ENCODE measurements around the gene KIAA1217.

- no peak for TF ChIP-seq CTCF (conservative IDR thresholded peaks at IDR 0.05 in 1 of 2, IDR thresholded peaks at IDR 0.05 in 1 of 2; ENCODE audit: extremely low read depth in 1 of 2, insufficient read depth in 1 of 2, low read depth in 1 of 2, low read length in 2 of 2)
- no peak for TF ChIP-seq EZH2 (IDR thresholded peaks at IDR 0.05; ENCODE audit: borderline replicate concordance, low read length)
These were observed 184.3 kb downstream of the KIAA1217 start for GRCh38 chr10:24393201-24393600.
